Heart left ventricle (tissue), 16 donors: Measurements from ENCODE around the gene SLC14A1. TPM values are rescaled to one million over a fixed set of nuclear protein-coding genes. Genes with fewer than 3 reads are reported as not detected.

Source experiments
- ATAC-seq, 4 donors: fragments of 200-7000 bp; cut with Tn5 transposase; one replicate each; pipeline ENCODE4 v1.9.1; 2020 to 2022; ENCODE audit warnings: moderate library complexity in 4 of 4, mild to moderate bottlenecking in 3 of 4, moderate number of reproducible peaks in 1 of 4
- DNase-seq, 5 donors: peaks; one replicate each; pipeline ENCODE4 v3.0.0-alpha.2; 2020
- H3K27ac ChIP-seq, 12 donors: fragments of 200-600 bp; sonication (generic) in 4 of 12; one replicate each; pipeline versions ENCODE4 v1.5.0 to v1.8.0; 2016 to 2022; ENCODE audit warnings: mild to moderate bottlenecking in 2 of 12
- H3K27me3 ChIP-seq, 9 donors: fragments of 200-600 bp; sonication (generic) in 2 of 9; one replicate each; pipeline versions ENCODE4 v1.5.1 to v1.8.0; 2016 to 2022; ENCODE audit warnings: mild to moderate bottlenecking in 3 of 9
- H3K36me3 ChIP-seq, 9 donors: fragments of 200-600 bp; sonication (generic) in 2 of 9; one replicate each; pipeline versions ENCODE4 v1.5.0 to v1.8.0; 2018 to 2022; ENCODE audit warnings: mild to moderate bottlenecking in 2 of 9
- H3K4me1 ChIP-seq, 12 donors: fragments of 200-600 bp; sonication (generic) in 4 of 12; one replicate each; pipeline versions ENCODE4 v1.5.0 to v1.8.0; 2016 to 2022; ENCODE audit warnings: mild to moderate bottlenecking in 3 of 12
- H3K4me3 ChIP-seq, 12 donors: fragments of 200-600 bp; sonication (generic) in 4 of 12; one replicate each; pipeline versions ENCODE4 v1.5.0 to v1.8.0; 2017 to 2022; ENCODE audit warnings: mild to moderate bottlenecking in 9 of 12, moderate library complexity in 4 of 12
- H3K9me3 ChIP-seq, 12 donors: fragments of 200-600 bp; sonication (generic) in 4 of 12; one replicate each; pipeline versions ENCODE4 v1.5.0 to v1.8.0; 2016 to 2022; ENCODE audit warnings: mild to moderate bottlenecking in 1 of 12
- POLR2A ChIP-seq, 2 donors: fragments of 450-650 bp; IDR thresholded peaks; one replicate each; pipeline ENCODE4 v1.6.1; 2017; ENCODE audit warnings: antibody characterized with exemption in 2 of 2, mild to moderate bottlenecking in 2 of 2, moderate library complexity in 2 of 2
- WGBS, 4 donors: extraction: QIAGEN DNeasy Blood & Tissue Kit in 2 of 4; methylation state at CpG; one replicate each; pipeline versions ENCODE4 v1.1.5 to v1.1.7; 2013 to 2018; 5-methylcytosine and 5-hydroxymethylcytosine counted together
- intact Hi-C, 10 donors: fragments of 100-400 bp; cut with DNase I; formaldehyde crosslinking; loops; one replicate each; pipeline versions ENCODE4 v1.11.1 to v1.14.2; 2022
- polyA plus RNA-seq, 2 donors: library from polyadenylated mRNA; stranded (reverse); fragments of 200-250 nt; gene quantifications; one replicate each; pipeline ENCODE4 v1.2.3, GENCODE V29; 2013
- total RNA-seq, 9 donors: library from RNA; depleted of rRNA in 2 of 9; stranded (reverse); fragments of >200 nt in 2 of 9; fragmentation: NEBNext Ultra II Directional in 3 of 9; extraction: Animal tissue kit (Norgen Biotek cat#: 25700) in 3 of 9; gene quantifications; one replicate each; pipeline versions ENCODE4 v1.1.0 to v1.2.4, GENCODE V29; 2016 to 2023
- TF ChIP-seq, protein P1 (sequence below), 12 donors: fragments of 200-600 bp; sonication (generic) in 4 of 12; IDR thresholded peaks; one replicate each; pipeline versions ENCODE4 v1.5.0 to v1.8.0; 2018 to 2022; ENCODE audit warnings: antibody characterized with exemption in 12 of 12, mild to moderate bottlenecking in 5 of 12
- donor health status: ischemic (EF 13 %, LVEDD 7.1; RV severe dilation, severe dysfunction).
- donor health status: healthy with polysubstance abuse.
- donor health status: DM: no; HTN: yes; CAD: no.
- donor health status: DM: no; HTN: no; CAD: no.
- donor health status: ischemic (EF 25% LVEDD 6.9; RV normal size, moderate dysfunction).
- donor health status: ischemic (EF 25% LVEDD 5.7; RV mildly dilated, moderate dysfunction).
- donor health status: healthy.
- donor health status: DM: yes; HTN: yes; CAD: no.
- donor health status: ischemic (EF 35%, LVEDD 5.7; RV mildly dilated, moderate dysfunction).
- donor health status: nonischemic (EF 11% LVEDD 7.7; RV severe dilation, severe dysfunction).
- donor health status: DM: yes; HTN: yes; CAD: no.
- donor health status: PGD.
- donor health status: ischemic (EF 29% LVEDD 5.4; RV normal size, mild dysfunction).
- donor health status: nonischemic (EF 23%, LVEDD 6.1; RV moderate dilation, normal function).

Gene SLC14A1
- total and polyA plus RNA-seq, 11 donors, result 7.1 to 50.1 (median 17.1) TPM

DNA sequence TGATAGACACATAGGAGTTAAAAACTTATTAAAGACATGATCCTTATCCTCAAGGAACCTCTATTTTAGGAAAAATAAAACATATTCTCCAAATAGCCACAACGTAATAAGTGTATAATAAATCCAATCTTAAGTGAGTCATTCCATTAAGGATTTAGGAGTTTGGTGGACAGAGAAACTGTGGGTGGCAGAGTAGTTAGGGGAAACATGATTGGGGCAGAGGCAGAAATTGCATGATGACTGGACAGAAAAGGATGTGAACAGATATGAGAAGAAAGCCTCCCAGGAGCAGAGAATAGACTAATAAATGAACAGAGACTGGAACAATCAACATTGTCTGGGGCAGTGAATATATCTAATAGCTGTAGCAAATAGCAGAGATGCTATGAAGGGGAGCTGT, 53.4 kb downstream of the SLC14A1 start:
- H3K4me3 ChIP-seq, result no peak overlapping the region
- peaks cover 0 to 23% (median 8%) of the 10 kb centered on the region in 12 donors for H3K4me1 ChIP-seq
- 77 to 86% (median 81%) methylated on average over 1 of the region's 1 CpG for WGBS, 4 donors
- no peak overlapping the region for H3K27ac ChIP-seq
- no peak for DNase-seq
- intact Hi-C loops, result loop anchor here in 4 of 10 donors (5.0 to 10.0 kb wide), 4 partner anchors 35 to 57 kb away; partner anchors contain the start of gene SLC14A1 (in 1 of the 4)
- no peaks in the 10 kb centered on the region for H3K36me3 ChIP-seq
- no peak for ATAC-seq
- peaks cover 0 to 6% (median 0%) of the 10 kb centered on the region in 9 donors for H3K27me3 ChIP-seq
- no peak for TF ChIP-seq POLR2A (IDR thresholded peaks at IDR 0.05)
- TF ChIP-seq, protein P1, sequence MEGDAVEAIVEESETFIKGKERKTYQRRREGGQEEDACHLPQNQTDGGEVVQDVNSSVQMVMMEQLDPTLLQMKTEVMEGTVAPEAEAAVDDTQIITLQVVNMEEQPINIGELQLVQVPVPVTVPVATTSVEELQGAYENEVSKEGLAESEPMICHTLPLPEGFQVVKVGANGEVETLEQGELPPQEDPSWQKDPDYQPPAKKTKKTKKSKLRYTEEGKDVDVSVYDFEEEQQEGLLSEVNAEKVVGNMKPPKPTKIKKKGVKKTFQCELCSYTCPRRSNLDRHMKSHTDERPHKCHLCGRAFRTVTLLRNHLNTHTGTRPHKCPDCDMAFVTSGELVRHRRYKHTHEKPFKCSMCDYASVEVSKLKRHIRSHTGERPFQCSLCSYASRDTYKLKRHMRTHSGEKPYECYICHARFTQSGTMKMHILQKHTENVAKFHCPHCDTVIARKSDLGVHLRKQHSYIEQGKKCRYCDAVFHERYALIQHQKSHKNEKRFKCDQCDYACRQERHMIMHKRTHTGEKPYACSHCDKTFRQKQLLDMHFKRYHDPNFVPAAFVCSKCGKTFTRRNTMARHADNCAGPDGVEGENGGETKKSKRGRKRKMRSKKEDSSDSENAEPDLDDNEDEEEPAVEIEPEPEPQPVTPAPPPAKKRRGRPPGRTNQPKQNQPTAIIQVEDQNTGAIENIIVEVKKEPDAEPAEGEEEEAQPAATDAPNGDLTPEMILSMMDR (IDR thresholded peaks at IDR 0.05), result no peak
- H3K9me3 ChIP-seq, result no peaks in the 10 kb centered on the region

DNA sequence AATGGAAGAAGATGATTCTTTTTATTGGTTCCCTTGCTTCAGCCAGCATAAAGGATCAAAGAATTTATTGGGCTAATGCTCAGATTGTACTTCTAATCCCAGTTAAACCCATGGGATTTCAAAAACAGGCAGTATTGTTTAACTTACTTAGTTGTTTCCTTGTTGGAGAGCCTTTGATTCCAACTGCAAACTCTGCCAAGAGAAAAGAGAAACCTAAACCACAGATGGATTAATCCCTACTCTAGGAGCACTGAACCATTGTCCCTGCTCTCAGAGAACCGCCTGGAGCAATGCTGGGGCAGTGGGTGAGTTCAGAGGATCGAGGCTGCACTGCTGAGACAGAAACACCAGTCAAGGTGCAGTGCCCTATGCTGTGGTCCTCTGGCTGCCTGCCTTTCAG, 56.6 kb downstream of the SLC14A1 start:
- intact Hi-C loops, result loop anchor here in 1 of 10 donors (5.0 kb wide), 1 partner anchor 58 kb away; the partner anchor contains the start of gene SLC14A1
- Histone ChIP-seq H3K36me3 (no peaks in the 10 kb centered on the region), H3K27me3 (no peaks in the 10 kb centered on the region), H3K27ac (peak overlapping the region in 1 of 12 donors; percentile 13), H3K4me1 (peaks cover 0 to 15% (median 6%) of the 10 kb centered on the region in 12 donors), H3K9me3 (no peaks in the 10 kb centered on the region), H3K4me3 (no peak overlapping the region)
- TF ChIP-seq POLR2A (IDR thresholded peaks at IDR 0.05), result no peak
- TF ChIP-seq, protein P1 (IDR thresholded peaks at IDR 0.05), result no peak
- WGBS, 4 donors, result 35 to 61% (median 49%) methylated on average over 2 of the region's 2 CpGs
- no peak for DNase-seq
- peak in 1 of 4 donors; percentile 39 for ATAC-seq

DNA sequence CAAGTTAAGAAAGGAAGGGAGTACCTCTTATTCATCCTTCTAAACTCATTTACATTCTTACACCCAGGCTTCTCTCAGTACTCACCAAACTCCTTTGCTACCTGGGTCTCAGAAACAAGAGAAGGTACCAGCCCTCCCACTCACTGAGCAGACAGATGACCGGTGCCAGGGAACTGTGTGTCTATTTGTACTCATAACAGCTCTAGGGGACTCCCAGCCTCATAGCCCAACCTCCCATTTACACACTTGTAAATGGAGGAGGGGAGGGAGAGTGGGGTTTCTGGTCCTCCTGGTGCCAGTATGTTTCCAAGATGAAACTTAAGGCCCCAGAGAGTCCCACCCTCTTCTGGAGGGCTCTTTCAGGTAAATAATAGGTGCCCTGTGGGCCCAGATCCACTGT, 58.7 kb downstream of the SLC14A1 start:
- DNase-seq (no peak), ATAC-seq (no peak)
- Histone ChIP-seq H3K4me1 (peaks cover 0 to 14% (median 6%) of the 10 kb centered on the region in 12 donors), H3K4me3 (no peak overlapping the region), H3K27ac (no peak overlapping the region), H3K9me3 (no peaks in the 10 kb centered on the region), H3K27me3 (no peaks in the 10 kb centered on the region), H3K36me3 (no peaks in the 10 kb centered on the region)
- 78 to 88% (median 83%) methylated on average over 1 of the region's 1 CpG for WGBS, 4 donors
- no peak for TF ChIP-seq POLR2A (IDR thresholded peaks at IDR 0.05)
- TF ChIP-seq, protein P1 (IDR thresholded peaks at IDR 0.05), result no peak
- intact Hi-C loops, result loop anchor here in 1 of 10 donors (5.0 kb wide), 1 partner anchor 60 kb away; the partner anchor contains the start of gene SLC14A1

DNA sequence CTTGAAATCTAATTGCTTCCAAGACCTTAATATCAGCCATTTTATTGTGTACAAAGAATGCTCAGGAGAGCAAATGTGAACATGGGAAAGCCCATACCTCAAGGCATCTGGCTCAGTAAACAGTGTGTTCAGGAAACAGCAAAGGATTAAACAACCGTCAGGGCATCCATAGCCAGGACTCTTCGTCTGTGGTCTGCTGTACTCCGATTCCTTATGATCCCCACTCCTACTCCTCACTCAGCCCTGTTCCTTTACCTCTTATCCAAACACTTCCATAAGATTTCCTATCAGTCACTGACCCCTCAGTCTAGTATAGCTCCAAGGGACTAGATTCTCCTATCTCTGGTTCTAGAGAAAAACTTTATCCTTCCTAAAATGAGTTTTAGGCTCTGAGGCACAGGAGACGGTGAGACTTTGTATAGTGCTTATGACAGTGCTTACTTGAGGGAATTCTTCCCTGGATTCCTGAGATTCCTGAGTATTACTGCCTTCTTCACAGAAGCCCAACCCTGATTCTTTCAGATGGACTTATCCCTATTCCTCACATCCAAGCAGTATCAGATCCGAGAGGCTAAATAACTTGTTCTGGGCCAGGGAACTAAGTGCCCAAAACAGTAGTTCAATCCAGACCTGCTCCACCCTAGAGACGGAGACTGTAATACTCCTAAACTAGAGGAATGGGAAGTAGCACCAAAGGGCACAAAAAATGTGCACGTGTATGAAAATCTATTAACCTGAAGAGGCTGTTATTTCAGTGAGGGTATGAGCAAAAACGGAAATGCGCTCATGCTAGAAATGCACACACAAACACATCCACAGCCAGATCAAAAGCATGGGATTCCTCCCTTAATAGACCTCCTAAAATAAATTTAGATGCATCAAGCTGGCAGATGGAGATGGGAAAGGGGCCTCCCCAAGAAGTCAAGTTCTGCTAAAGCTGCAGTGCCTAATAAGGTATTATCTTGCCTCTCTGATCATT, 59.4 kb downstream of the SLC14A1 start:
- 77 to 86% (median 83%) methylated on average over 9 of the region's 9 CpGs for WGBS, 4 donors
- H3K27ac ChIP-seq, result no peak overlapping the region
- no peak for ATAC-seq
- H3K4me3 ChIP-seq, result no peak overlapping the region
- intact Hi-C loops, result loop anchor here in 1 of 10 donors (5.0 kb wide), 1 partner anchor 61 kb away; the partner anchor contains the start of gene SLC14A1
- H3K4me1 ChIP-seq, result peaks cover 0 to 14% (median 6%) of the 10 kb centered on the region in 12 donors
- H3K36me3 ChIP-seq, result no peaks in the 10 kb centered on the region
- no peaks in the 10 kb centered on the region for H3K9me3 ChIP-seq
- no peak for DNase-seq
- TF ChIP-seq, protein P1 (IDR thresholded peaks at IDR 0.05), result no peak
- TF ChIP-seq POLR2A (IDR thresholded peaks at IDR 0.05), result no peak
- no peaks in the 10 kb centered on the region for H3K27me3 ChIP-seq
